Liver (tissue), 9 donors: ENCODE data around the gene NCAPH2. TPM values are rescaled to one million over a fixed set of nuclear protein-coding genes. Genes with fewer than 3 reads are reported as not detected.

Source experiments
- DNase-seq: peaks from one replicate; pipeline ENCODE4 v3.0.0-alpha.2; 2017; ENCODE audit warnings: low spot score
- H3K27ac ChIP-seq, 2 donors: one replicate each; pipeline ENCODE4 v1.7.0; 2013; ENCODE audit warnings: inconsistent platforms in 2 of 2, low read length in 2 of 2, control low read depth in 1 of 2, low read depth in 1 of 2, mild to moderate bottlenecking in 1 of 2
- H3K27me3 ChIP-seq, 4 donors: one replicate each; pipeline versions ENCODE4 v1.6.1 to v1.7.0; 2013; ENCODE audit warnings: low read length in 3 of 4, inconsistent platforms in 1 of 4, mild to moderate bottlenecking in 1 of 4, moderate library complexity in 1 of 4; ENCODE audit not compliant: control insufficient read depth in 4 of 4, insufficient read depth in 4 of 4
- H3K36me3 ChIP-seq, 4 donors: one replicate each; pipeline versions ENCODE4 v1.6.1 to v1.7.0; 2013; ENCODE audit warnings: low read length in 3 of 4, mild to moderate bottlenecking in 3 of 4, low read depth in 1 of 4, moderate library complexity in 1 of 4; ENCODE audit not compliant: control insufficient read depth in 4 of 4, insufficient read depth in 3 of 4
- H3K4me1 ChIP-seq, 4 donors: one replicate each; pipeline versions ENCODE4 v1.6.1 to v1.7.0; 2013; ENCODE audit warnings: low read length in 3 of 4, mild to moderate bottlenecking in 3 of 4, moderate library complexity in 1 of 4; ENCODE audit not compliant: control insufficient read depth in 4 of 4, insufficient read depth in 4 of 4
- H3K4me3 ChIP-seq, 3 donors: one replicate each; pipeline versions ENCODE4 v1.6.1 to v1.7.0; 2013; ENCODE audit warnings: low read length in 3 of 3, control low read depth in 1 of 3, low read depth in 1 of 3, mild to moderate bottlenecking in 1 of 3
- H3K9ac ChIP-seq, 2 donors: one replicate each; pipeline ENCODE4 v1.7.0; 2013; ENCODE audit warnings: low read length in 2 of 2, mild to moderate bottlenecking in 2 of 2, moderate library complexity in 2 of 2, control low read depth in 1 of 2, low read depth in 1 of 2
- H3K9me3 ChIP-seq, 4 donors: one replicate each; pipeline versions ENCODE4 v1.6.1 to v1.7.0; 2013; ENCODE audit warnings: low read length in 3 of 4; ENCODE audit not compliant: control insufficient read depth in 4 of 4
- EGR1 ChIP-seq, 2 donors: IDR thresholded peaks; 2 replicates each; pipeline ENCODE4 v1.6.1; 2016 to 2018; ENCODE audit warnings: antibody characterized with exemption in 2 of 2, low read depth in 2 of 2
- FOXA1 ChIP-seq: IDR thresholded peaks from 2 replicates; pipeline ENCODE4 v1.6.1; 2016; ENCODE audit warnings: antibody characterized with exemption
- GABPA ChIP-seq, 2 donors: IDR thresholded peaks in 1 of 2; conservative IDR thresholded peaks in 1 of 2; 2 replicates each; pipeline ENCODE4 v1.6.1; 2016; ENCODE audit warnings: antibody characterized with exemption in 2 of 2, mild to moderate bottlenecking in 1 of 2, moderate library complexity in 1 of 2
- HNF4A ChIP-seq, 2 donors: conservative IDR thresholded peaks; 2 replicates each; pipeline ENCODE4 v1.6.1; 2016; ENCODE audit warnings: antibody characterized with exemption in 2 of 2, mild to moderate bottlenecking in 2 of 2
- HNF4G ChIP-seq: IDR thresholded peaks from 2 replicates; pipeline ENCODE4 v1.6.1; 2016; ENCODE audit warnings: antibody characterized with exemption
- JUND ChIP-seq, 2 donors: IDR thresholded peaks; 2 replicates each; pipeline ENCODE4 v1.6.1; 2016; ENCODE audit warnings: antibody characterized with exemption in 2 of 2
- NR2F2 ChIP-seq: IDR thresholded peaks from 2 replicates; pipeline ENCODE4 v1.6.1; 2016; ENCODE audit warnings: antibody characterized with exemption
- RAD21 ChIP-seq, 2 donors: IDR thresholded peaks; 2 replicates each; pipeline ENCODE4 v1.6.1; 2016; ENCODE audit warnings: antibody characterized with exemption in 2 of 2, mild to moderate bottlenecking in 2 of 2
- RXRA ChIP-seq, 2 donors: IDR thresholded peaks; 2 replicates each; pipeline ENCODE4 v1.6.1; 2017 to 2018; ENCODE audit warnings: antibody characterized with exemption in 2 of 2, mild to moderate bottlenecking in 1 of 2
- SP1 ChIP-seq: IDR thresholded peaks from 2 replicates; pipeline ENCODE4 v1.6.1; 2018; ENCODE audit warnings: antibody characterized with exemption, mild to moderate bottlenecking
- TAF1 ChIP-seq: conservative IDR thresholded peaks from 2 replicates; pipeline ENCODE4 v1.6.1; 2016; ENCODE audit warnings: antibody characterized with exemption, mild to moderate bottlenecking
- YY1 ChIP-seq: IDR thresholded peaks from 2 replicates; pipeline ENCODE4 v1.6.1; 2016; ENCODE audit warnings: antibody characterized with exemption, mild to moderate bottlenecking
- WGBS: extraction: QIAGEN DNeasy Blood & Tissue Kit; methylation state at CpG from one replicate; pipeline ENCODE4 v1.1.7; 2013; 5-methylcytosine and 5-hydroxymethylcytosine counted together
- polyA plus RNA-seq, 2 donors: library from polyadenylated mRNA; stranded (reverse) in 1 of 2; unstranded in 1 of 2; fragments of 200-250 nt in 1 of 2; fragments of >200 nt in 1 of 2; fragmentation: Nextera tagmentation in 1 of 2; extraction: Ambion mirVana in 1 of 2; gene quantifications; one replicate each; pipeline versions ENCODE4 v1.2.1 to v1.2.3, GENCODE V29; 2013 to 2015
- total RNA-seq, 2 donors: library from RNA; depleted of rRNA; stranded (reverse); fragments of >200 nt; gene quantifications; one replicate each; pipeline ENCODE4 v1.2.3, GENCODE V29; 2014
- TF ChIP-seq, protein P1 (sequence below): IDR thresholded peaks from 2 replicates; pipeline ENCODE4 v1.6.1; 2016; ENCODE audit warnings: antibody characterized with exemption
- TF ChIP-seq, protein P2 (sequence below): IDR thresholded peaks from 2 replicates; pipeline ENCODE4 v1.6.1; 2016; ENCODE audit warnings: antibody characterized with exemption, mild to moderate bottlenecking
- TF ChIP-seq, protein P3 (sequence below): fragments of 150-350 bp; IDR thresholded peaks from 2 replicates; pipeline ENCODE4 v1.5.1; 2017; ENCODE audit warnings: improper control_type of control experiment, low read depth, low read length; ENCODE audit not compliant: missing input control
- TF ChIP-seq, protein P4 (sequence below): IDR thresholded peaks from 2 replicates; pipeline ENCODE4 v1.6.1; 2016; ENCODE audit warnings: antibody characterized with exemption
- donor health status: healthy.
- donor health status: healthy.
- donor health status: healthy.
- donor health status: healthy.
- donor health status: healthy.

The NCAPH2 gene
- total and polyA plus RNA-seq, 4 donors = 12.0 to 30.8 (median 13.9) TPM

DNA sequence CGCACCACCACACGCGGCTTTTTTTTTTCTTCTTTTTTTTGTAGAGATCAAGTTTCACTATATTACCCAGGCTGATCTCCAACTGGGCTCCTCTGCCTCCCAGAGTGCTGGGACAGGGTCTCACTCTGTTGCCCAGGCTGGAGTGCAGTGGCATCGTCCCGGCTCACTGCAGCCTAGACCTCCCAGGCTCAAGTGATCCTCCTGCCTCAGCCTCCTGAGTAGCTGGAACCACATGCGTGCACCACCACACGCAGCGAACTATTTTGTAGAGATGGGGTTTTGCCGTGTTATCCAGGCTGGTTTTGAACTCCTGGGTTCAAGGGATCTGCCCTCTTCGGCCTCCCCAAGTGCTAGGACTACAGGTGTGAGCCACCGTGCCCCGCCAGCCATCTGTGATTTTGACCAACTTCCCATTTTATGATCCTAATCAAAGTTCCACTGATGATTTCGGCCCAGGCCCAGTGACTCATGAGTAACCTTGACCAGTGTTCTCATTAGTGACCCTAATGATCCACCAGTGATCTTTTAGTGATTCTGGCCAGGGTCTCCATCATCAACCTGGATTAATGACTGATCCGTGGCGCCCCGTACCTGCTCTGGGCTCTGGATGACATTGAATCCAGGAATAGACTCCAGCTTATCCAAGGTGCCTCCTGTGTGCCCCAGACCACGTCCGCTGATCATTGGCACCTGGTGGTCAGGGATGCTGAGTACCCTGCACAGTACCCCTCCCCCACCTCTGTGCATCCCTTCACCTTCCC is 20.1 kb downstream of the NCAPH2 start:
- peaks cover 5 to 7% (median 5%) of the 10 kb centered on the region in 4 donors for H3K36me3 ChIP-seq
- DNase-seq = no peak
- 88% methylated on average over 18 of the region's 18 CpGs for WGBS
- H3K27ac ChIP-seq = peak overlapping the region; percentile 92 to 98
- H3K4me3 ChIP-seq = no peak overlapping the region
- H3K9ac ChIP-seq = no peak overlapping the region
- TF ChIP-seq RAD21 (IDR thresholded peaks at IDR 0.05) = no peak
- TF ChIP-seq FOXA1 = no peak
- peak; percentile 38 for TF ChIP-seq NR2F2
- peaks cover 13 to 64% (median 33%) of the 10 kb centered on the region in 4 donors for H3K4me1 ChIP-seq
- H3K9me3 ChIP-seq = no peaks in the 10 kb centered on the region
- H3K27me3 ChIP-seq = no peaks in the 10 kb centered on the region

DNA sequence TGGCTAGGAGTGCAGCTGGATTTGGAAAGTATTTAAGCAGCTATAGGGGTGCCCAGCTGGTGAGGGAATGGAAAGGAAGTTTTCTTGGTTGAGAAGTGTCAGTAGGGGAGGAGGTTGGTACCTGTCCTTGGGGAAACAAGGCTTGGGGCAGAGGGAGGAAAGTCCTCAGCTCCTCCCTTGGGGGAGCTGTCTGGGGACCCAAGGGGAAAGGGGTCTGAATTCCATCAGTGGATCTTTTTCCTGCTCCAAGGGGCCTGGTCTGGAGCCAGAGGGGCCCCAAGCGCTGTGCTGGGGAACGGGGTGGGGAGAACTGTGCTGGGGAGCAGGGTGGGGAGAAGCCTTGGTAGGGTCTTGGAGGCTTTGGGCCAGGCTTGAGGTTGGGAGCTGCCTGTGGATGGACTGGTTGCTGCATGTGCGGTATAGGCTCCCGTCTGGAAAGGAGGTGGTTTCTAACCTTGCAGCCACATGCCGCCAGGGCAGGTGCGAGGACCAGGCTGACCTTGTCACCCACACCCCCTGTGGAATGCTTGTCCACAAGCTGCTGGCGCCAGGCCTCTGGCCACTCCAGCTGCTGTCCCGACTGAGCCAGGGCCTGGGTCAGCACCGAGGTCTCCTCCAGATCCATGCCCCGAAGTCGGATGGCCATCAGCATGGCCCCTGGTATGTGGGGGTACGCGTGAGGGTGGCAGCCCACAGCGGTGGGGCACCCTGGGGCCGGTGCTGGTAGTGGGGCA is 20.8 kb downstream of the NCAPH2 start:
- Histone ChIP-seq H3K9me3 (no peaks in the 10 kb centered on the region), H3K9ac (no peak overlapping the region), H3K4me1 (peaks cover 12 to 57% (median 32%) of the 10 kb centered on the region in 4 donors), H3K4me3 (peak overlapping the region; percentile 48 to 93 (median 64)), H3K27ac (peak overlapping the region; percentile 92 to 98), H3K36me3 (peaks cover 0 to under 1% (median 0%) of the 10 kb centered on the region in 4 donors), H3K27me3 (no peaks in the 10 kb centered on the region)
- 63% methylated on average over 15 of the region's 15 CpGs for WGBS
- DNase-seq = no peak
- TF ChIP-seq RXRA (IDR thresholded peaks at IDR 0.05) = peak in 1 of 2 donors; percentile 21
- TF ChIP-seq, protein P1, sequence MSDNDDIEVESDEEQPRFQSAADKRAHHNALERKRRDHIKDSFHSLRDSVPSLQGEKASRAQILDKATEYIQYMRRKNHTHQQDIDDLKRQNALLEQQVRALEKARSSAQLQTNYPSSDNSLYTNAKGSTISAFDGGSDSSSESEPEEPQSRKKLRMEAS = peak; percentile 45
- TF ChIP-seq EGR1 (IDR thresholded peaks at IDR 0.05; ENCODE audit: low read depth in 2 of 2) = no peak
- no peak for TF ChIP-seq JUND (IDR thresholded peaks at IDR 0.05)

DNA sequence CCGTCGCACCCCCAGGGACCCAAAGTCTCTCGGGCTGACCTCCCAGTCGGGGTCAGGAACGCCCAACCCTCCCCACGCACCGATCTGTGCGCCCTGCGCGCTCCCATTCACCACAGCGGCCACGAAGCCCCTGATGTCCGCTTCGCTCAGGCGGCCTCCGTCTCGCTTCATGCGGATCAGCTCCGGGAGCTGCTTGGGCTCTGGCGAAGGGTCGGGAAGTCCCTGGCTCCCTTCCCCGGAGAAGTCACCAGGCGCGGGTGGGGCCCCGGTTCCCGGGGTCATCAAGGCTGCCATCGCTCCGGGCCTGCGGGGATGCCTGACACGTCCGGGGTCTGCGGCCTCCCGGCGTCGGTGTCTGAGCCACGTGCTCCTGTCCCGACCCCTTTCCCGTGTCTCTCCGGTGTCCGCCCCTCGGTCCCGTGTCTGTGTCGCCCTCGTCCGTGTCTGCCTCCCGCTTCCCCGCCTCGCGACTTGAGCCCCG is 21.4 kb downstream of the NCAPH2 start:
- peaks cover 6 to 51% (median 27%) of the 10 kb centered on the region in 4 donors for H3K4me1 ChIP-seq
- H3K9ac ChIP-seq = peak overlapping the region in 1 of 2 donors; percentile 76
- no peak for DNase-seq
- no peaks in the 10 kb centered on the region for H3K9me3 ChIP-seq
- no peaks in the 10 kb centered on the region for H3K36me3 ChIP-seq
- peak overlapping the region; percentile 92 to 98 for H3K27ac ChIP-seq
- TF ChIP-seq NR2F2 (no peak), GABPA (IDR thresholded peaks at IDR 0.05 in 1 of 2, conservative IDR thresholded peaks at IDR 0.05 in 1 of 2) (no peak), HNF4A (conservative IDR thresholded peaks at IDR 0.05) (no peak), RXRA (IDR thresholded peaks at IDR 0.05) (no peak), RAD21 (IDR thresholded peaks at IDR 0.05) (no peak), SP1 (no peak), TAF1 (no peak), FOXA1 (no peak), JUND (IDR thresholded peaks at IDR 0.05) (no peak), EGR1 (IDR thresholded peaks at IDR 0.05; ENCODE audit: low read depth in 2 of 2) (no peak), YY1 (no peak), HNF4G (no peak)
- TF ChIP-seq, protein P2, sequence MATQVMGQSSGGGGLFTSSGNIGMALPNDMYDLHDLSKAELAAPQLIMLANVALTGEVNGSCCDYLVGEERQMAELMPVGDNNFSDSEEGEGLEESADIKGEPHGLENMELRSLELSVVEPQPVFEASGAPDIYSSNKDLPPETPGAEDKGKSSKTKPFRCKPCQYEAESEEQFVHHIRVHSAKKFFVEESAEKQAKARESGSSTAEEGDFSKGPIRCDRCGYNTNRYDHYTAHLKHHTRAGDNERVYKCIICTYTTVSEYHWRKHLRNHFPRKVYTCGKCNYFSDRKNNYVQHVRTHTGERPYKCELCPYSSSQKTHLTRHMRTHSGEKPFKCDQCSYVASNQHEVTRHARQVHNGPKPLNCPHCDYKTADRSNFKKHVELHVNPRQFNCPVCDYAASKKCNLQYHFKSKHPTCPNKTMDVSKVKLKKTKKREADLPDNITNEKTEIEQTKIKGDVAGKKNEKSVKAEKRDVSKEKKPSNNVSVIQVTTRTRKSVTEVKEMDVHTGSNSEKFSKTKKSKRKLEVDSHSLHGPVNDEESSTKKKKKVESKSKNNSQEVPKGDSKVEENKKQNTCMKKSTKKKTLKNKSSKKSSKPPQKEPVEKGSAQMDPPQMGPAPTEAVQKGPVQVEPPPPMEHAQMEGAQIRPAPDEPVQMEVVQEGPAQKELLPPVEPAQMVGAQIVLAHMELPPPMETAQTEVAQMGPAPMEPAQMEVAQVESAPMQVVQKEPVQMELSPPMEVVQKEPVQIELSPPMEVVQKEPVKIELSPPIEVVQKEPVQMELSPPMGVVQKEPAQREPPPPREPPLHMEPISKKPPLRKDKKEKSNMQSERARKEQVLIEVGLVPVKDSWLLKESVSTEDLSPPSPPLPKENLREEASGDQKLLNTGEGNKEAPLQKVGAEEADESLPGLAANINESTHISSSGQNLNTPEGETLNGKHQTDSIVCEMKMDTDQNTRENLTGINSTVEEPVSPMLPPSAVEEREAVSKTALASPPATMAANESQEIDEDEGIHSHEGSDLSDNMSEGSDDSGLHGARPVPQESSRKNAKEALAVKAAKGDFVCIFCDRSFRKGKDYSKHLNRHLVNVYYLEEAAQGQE = no peak
- TF ChIP-seq, protein P3, sequence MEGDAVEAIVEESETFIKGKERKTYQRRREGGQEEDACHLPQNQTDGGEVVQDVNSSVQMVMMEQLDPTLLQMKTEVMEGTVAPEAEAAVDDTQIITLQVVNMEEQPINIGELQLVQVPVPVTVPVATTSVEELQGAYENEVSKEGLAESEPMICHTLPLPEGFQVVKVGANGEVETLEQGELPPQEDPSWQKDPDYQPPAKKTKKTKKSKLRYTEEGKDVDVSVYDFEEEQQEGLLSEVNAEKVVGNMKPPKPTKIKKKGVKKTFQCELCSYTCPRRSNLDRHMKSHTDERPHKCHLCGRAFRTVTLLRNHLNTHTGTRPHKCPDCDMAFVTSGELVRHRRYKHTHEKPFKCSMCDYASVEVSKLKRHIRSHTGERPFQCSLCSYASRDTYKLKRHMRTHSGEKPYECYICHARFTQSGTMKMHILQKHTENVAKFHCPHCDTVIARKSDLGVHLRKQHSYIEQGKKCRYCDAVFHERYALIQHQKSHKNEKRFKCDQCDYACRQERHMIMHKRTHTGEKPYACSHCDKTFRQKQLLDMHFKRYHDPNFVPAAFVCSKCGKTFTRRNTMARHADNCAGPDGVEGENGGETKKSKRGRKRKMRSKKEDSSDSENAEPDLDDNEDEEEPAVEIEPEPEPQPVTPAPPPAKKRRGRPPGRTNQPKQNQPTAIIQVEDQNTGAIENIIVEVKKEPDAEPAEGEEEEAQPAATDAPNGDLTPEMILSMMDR = no peak
- TF ChIP-seq, protein P4, sequence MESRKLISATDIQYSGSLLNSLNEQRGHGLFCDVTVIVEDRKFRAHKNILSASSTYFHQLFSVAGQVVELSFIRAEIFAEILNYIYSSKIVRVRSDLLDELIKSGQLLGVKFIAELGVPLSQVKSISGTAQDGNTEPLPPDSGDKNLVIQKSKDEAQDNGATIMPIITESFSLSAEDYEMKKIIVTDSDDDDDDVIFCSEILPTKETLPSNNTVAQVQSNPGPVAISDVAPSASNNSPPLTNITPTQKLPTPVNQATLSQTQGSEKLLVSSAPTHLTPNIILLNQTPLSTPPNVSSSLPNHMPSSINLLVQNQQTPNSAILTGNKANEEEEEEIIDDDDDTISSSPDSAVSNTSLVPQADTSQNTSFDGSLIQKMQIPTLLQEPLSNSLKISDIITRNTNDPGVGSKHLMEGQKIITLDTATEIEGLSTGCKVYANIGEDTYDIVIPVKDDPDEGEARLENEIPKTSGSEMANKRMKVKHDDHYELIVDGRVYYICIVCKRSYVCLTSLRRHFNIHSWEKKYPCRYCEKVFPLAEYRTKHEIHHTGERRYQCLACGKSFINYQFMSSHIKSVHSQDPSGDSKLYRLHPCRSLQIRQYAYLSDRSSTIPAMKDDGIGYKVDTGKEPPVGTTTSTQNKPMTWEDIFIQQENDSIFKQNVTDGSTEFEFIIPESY = no peak
- 22% methylated on average over 50 of the region's 50 CpGs for WGBS
- no peaks in the 10 kb centered on the region for H3K27me3 ChIP-seq
- peak overlapping the region; percentile 48 to 93 (median 64) for H3K4me3 ChIP-seq
